GM19025 (cell line): ENCODE measurements around the gene C17orf67.
A peak's percentile ranks its signal among the peaks of the same experiment; 100 is the strongest.
"Not testable (repeated sequence)": the region's sequence is repeated elsewhere in the genome, so short reads cannot be mapped to it uniquely, and the experiment has no call there.

Experiments used
- ATAC-seq: cut with Tn5 transposase; IDR thresholded peaks from one replicate; pipeline ENCODE4 v1.9.1; 2021; ENCODE audit warnings: mild to moderate bottlenecking, low read depth, moderate library complexity; ENCODE audit not compliant: unreplicated experiment

C17orf67 gene

GRCh38 chr17:56779898-56780777 lies 53.6 kb downstream of the C17orf67 start:
- ATAC-seq = peak; percentile 91

GRCh38 chr17:56779322-56779721 lies 54.4 kb downstream of the C17orf67 start:
- no peak for ATAC-seq

- ATAC-seq = no peak
Measured at GRCh38 chr17:56778898-56779297, 54.8 kb downstream of the C17orf67 start.

- ATAC-seq = no peak
Measured at GRCh38 chr17:56777859-56778258, 55.9 kb downstream of the C17orf67 start.

GRCh38 chr17:56774650-56775049 lies 59.1 kb downstream of the C17orf67 start:
- no peak for ATAC-seq

GRCh38 chr17:56773124-56773523 lies 60.6 kb downstream of the C17orf67 start:
- ATAC-seq = no peak

- ATAC-seq = no peak
Measured at GRCh38 chr17:56772442-56772841, 61.3 kb downstream of the C17orf67 start.

- no peak for ATAC-seq
Measured at GRCh38 chr17:56771975-56772374, 61.7 kb downstream of the C17orf67 start.

- no peak for ATAC-seq
Measured at GRCh38 chr17:56771563-56771962, 62.2 kb downstream of the C17orf67 start.

- no peak for ATAC-seq
Measured at GRCh38 chr17:56770427-56770826, 63.3 kb downstream of the C17orf67 start.

- no peak for ATAC-seq
Measured at GRCh38 chr17:56765449-56765848, 68.3 kb downstream of the C17orf67 start.

GRCh38 chr17:56762988-56763387 lies 70.7 kb downstream of the C17orf67 start:
- no peak for ATAC-seq

GRCh38 chr17:56762144-56762543 lies 71.6 kb downstream of the C17orf67 start:
- ATAC-seq = no peak

- ATAC-seq = no peak
Measured at GRCh38 chr17:56761387-56761786, 72.3 kb downstream of the C17orf67 start.

- not testable (repeated sequence) for ATAC-seq
Measured at GRCh38 chr17:56757611-56758010, 76.1 kb downstream of the C17orf67 start.

GRCh38 chr17:56756536-56756935 lies 77.2 kb downstream of the C17orf67 start:
- ATAC-seq = no peak

GRCh38 chr17:56755310-56755709 lies 78.4 kb downstream of the C17orf67 start:
- no peak for ATAC-seq

- ATAC-seq = no peak
Measured at GRCh38 chr17:56754523-56755208, 79.1 kb downstream of the C17orf67 start.

GRCh38 chr17:56752263-56752836 lies 81.4 kb downstream of the C17orf67 start:
- ATAC-seq = no peak

GRCh38 chr17:56751145-56751738 lies 82.5 kb downstream of the C17orf67 start:
- ATAC-seq = no peak

GRCh38 chr17:56744721-56745120 lies 89.0 kb downstream of the C17orf67 start:
- ATAC-seq = no peak
